Ishikawa (cell line): ENCODE results near the gene ASAP2.

ENCODE experiments used
- CEBPB ChIP-seq: IDR thresholded peaks from 2 replicates; pipeline ENCODE4 v1.6.1; 2012
- CREB1 ChIP-seq: IDR thresholded peaks from 2 replicates; pipeline ENCODE4 v1.6.1; 2012; ENCODE audit warnings: low read depth
- EGR1 ChIP-seq: IDR thresholded peaks from 2 replicates; pipeline ENCODE4 v1.6.1; 2012
- EP300 ChIP-seq: IDR thresholded peaks from 2 replicates; pipeline ENCODE4 v1.6.1; 2012; ENCODE audit warnings: borderline replicate concordance
- FOXM1 ChIP-seq: IDR thresholded peaks from 2 replicates; pipeline ENCODE4 v1.6.1; 2012; ENCODE audit warnings: low read depth, borderline replicate concordance
- MAX ChIP-seq: IDR thresholded peaks from 2 replicates; pipeline ENCODE4 v1.6.1; 2012
- NFIC ChIP-seq: IDR thresholded peaks from 2 replicates; pipeline ENCODE4 v1.6.1; 2012
- RAD21 ChIP-seq: IDR thresholded peaks from 2 replicates; pipeline ENCODE4 v1.6.1; 2012; ENCODE audit warnings: low read depth
- REST ChIP-seq: IDR thresholded peaks from 2 replicates; pipeline ENCODE4 v1.6.1; 2012; ENCODE audit warnings: low read depth, mild to moderate bottlenecking
- TAF1 ChIP-seq: IDR thresholded peaks from 2 replicates; pipeline ENCODE4 v1.6.1; 2012; ENCODE audit warnings: low read depth, mild to moderate bottlenecking
- TCF12 ChIP-seq: IDR thresholded peaks from 2 replicates; pipeline ENCODE4 v1.6.1; 2012; ENCODE audit warnings: low read depth
- TEAD4 ChIP-seq: IDR thresholded peaks from 2 replicates; pipeline ENCODE4 v1.6.1; 2012
- USF1 ChIP-seq: IDR thresholded peaks from 2 replicates; pipeline ENCODE4 v1.6.1; 2012
- YY1 ChIP-seq: IDR thresholded peaks from 2 replicates; pipeline ENCODE4 v1.6.1; 2012; ENCODE audit warnings: low read depth
- ZBTB7A ChIP-seq: IDR thresholded peaks from 2 replicates; pipeline ENCODE4 v1.6.1; 2012; ENCODE audit warnings: low read depth

ASAP2 gene

GRCh38 chr2:9231291-9232165, 24.9 kb downstream of the ASAP2 start:
- TF ChIP-seq MAX (no peak), TEAD4 (no peak), YY1 (no peak), EGR1 (no peak), EP300 (no peak), TAF1 (no peak), ZBTB7A (no peak), RAD21 (no peak), NFIC (no peak), USF1 (no peak), CREB1 (no peak), FOXM1 (no peak), CEBPB (no peak)

- TF ChIP-seq RAD21 (no peak), FOXM1 (no peak), NFIC (no peak), ZBTB7A (no peak), YY1 (no peak), TEAD4 (no peak), MAX (no peak), EP300 (no peak), EGR1 (no peak), CREB1 (no peak), TAF1 (no peak), TCF12 (no peak)
Measured at GRCh38 chr2:9232166-9232479, 25.5 kb downstream of the ASAP2 start.

GRCh38 chr2:9232886-9233285, 26.3 kb downstream of the ASAP2 start:
- TF ChIP-seq MAX (no peak), CEBPB (no peak), REST (no peak), TEAD4 (no peak), TCF12 (no peak), EP300 (no peak), EGR1 (no peak), NFIC (no peak), TAF1 (no peak), FOXM1 (no peak), ZBTB7A (no peak), CREB1 (no peak), RAD21 (no peak), USF1 (no peak), YY1 (no peak)

- TF ChIP-seq TEAD4, result peak; percentile 70
- no peak for TF ChIP-seq TAF1
- TF ChIP-seq YY1, result no peak
- TF ChIP-seq RAD21, result no peak
- no peak for TF ChIP-seq MAX
- TF ChIP-seq TCF12, result peak; percentile 59; the same call in 1 of the 2 replicates
- TF ChIP-seq ZBTB7A, result no peak
- no peak for TF ChIP-seq NFIC
- TF ChIP-seq CEBPB, result no peak
- no peak for TF ChIP-seq REST
- peak; percentile 79 for TF ChIP-seq EP300
- no peak for TF ChIP-seq EGR1
- TF ChIP-seq CREB1, result no peak; the same call in 1 of the 2 replicates
- no peak for TF ChIP-seq USF1
- TF ChIP-seq FOXM1, result 0 out of 2 replicates have a peak, but pooled peaks have one; percentile 43
Measured at GRCh38 chr2:9234680-9235146, 28.1 kb downstream of the ASAP2 start.
